Neural cell (in vitro differentiated cells): Measurements from ENCODE around the gene CTCF. TPM values are rescaled to one million over a fixed set of nuclear protein-coding genes. Genes with fewer than 3 reads are reported as not detected.
"Not testable (repeated sequence)": the region's sequence is repeated elsewhere in the genome, so short reads cannot be mapped to it uniquely, and the experiment has no call there.

Experiments used
- H2AFZ ChIP-seq: fragments of 200-600, 300-800 bp; sonication (generic), shearing (Covaris generic); 2 replicates; pipeline ENCODE4 v1.6.0; 2014; ENCODE audit warnings: low read depth, mild to moderate bottlenecking, antibody characterized with exemption, low read length, moderate library complexity
- H3F3A ChIP-seq: fragments of 200-600 bp; shearing (Covaris generic); 2 replicates; pipeline ENCODE4 v1.6.1; 2016; ENCODE audit warnings: mild to moderate bottlenecking, moderate library complexity, mixed read lengths, antibody characterized with exemption, low read length; ENCODE audit not compliant: insufficient read depth, poor library complexity, severe bottlenecking
- H3K27ac ChIP-seq: fragments of 200-600, 300-800 bp; sonication (generic), shearing (Covaris generic); 2 replicates; pipeline ENCODE4 v1.5.1; 2014; ENCODE audit warnings: mild to moderate bottlenecking, low read length, moderate library complexity
- H3K27me3 ChIP-seq: fragments of 300-800, 200-600 bp; sonication (generic), shearing (Covaris generic); 2 replicates; pipeline ENCODE4 v1.6.0; 2014; ENCODE audit warnings: mild to moderate bottlenecking, low read depth, low read length, moderate library complexity; ENCODE audit not compliant: insufficient read depth
- H3K36me3 ChIP-seq: fragments of 300-800, 200-600 bp; sonication (generic), shearing (Covaris generic); 2 replicates; pipeline ENCODE4 v1.5.1; 2014; ENCODE audit warnings: mild to moderate bottlenecking, antibody characterized with exemption, low read length, moderate library complexity; ENCODE audit not compliant: insufficient read depth
- H3K4me2 ChIP-seq: fragments of 300-800, 200-600 bp; sonication (generic), shearing (Covaris generic); 2 replicates; pipeline ENCODE4 v1.6.0; 2014; ENCODE audit warnings: mild to moderate bottlenecking, low read length
- H3K4me3 ChIP-seq: fragments of 300-800, 200-600 bp; sonication (generic), shearing (Covaris generic); 2 replicates; pipeline ENCODE4 v1.5.1; 2014; ENCODE audit warnings: mild to moderate bottlenecking, low read length, moderate library complexity
- H3K79me2 ChIP-seq: fragments of 200-600 bp; shearing (Covaris generic); replicated peaks from 2 replicates; pipeline ENCODE4 v1.6.0; 2014; ENCODE audit warnings: mild to moderate bottlenecking, low read length, moderate library complexity; ENCODE audit not compliant: insufficient read depth
- H3K9ac ChIP-seq: fragments of 300-800, 200-600 bp; sonication (generic), shearing (Covaris generic); 2 replicates; pipeline ENCODE4 v1.6.1; 2016; ENCODE audit warnings: mild to moderate bottlenecking, low read length, mixed read lengths
- H3K9me2 ChIP-seq: fragments of 200-600 bp; shearing (Covaris generic); 2 replicates; pipeline ENCODE4 v1.6.1; 2016; ENCODE audit warnings: mild to moderate bottlenecking, low read length, mixed read lengths; ENCODE audit not compliant: insufficient read depth
- H3K9me3 ChIP-seq: fragments of 200-600, 300-800 bp; sonication (generic), shearing (Covaris generic); 2 replicates; pipeline ENCODE4 v1.6.1; 2016; ENCODE audit warnings: mild to moderate bottlenecking, mixed run types, low read length, moderate library complexity, mixed read lengths
- H4K20me1 ChIP-seq: fragments of 200-600 bp; shearing (Covaris generic); 2 replicates; pipeline ENCODE4 v1.6.1; 2016; ENCODE audit warnings: mild to moderate bottlenecking, mixed run types; ENCODE audit not compliant: insufficient read depth
- CTCF ChIP-seq: fragments of 450-650 bp; IDR thresholded peaks from 2 replicates; pipeline ENCODE4 v1.5.1; 2014; ENCODE audit warnings: antibody characterized with exemption, mild to moderate bottlenecking, moderate library complexity; ENCODE audit not compliant: poor library complexity, severe bottlenecking
- EP300 ChIP-seq: fragments of 450-650 bp; conservative IDR thresholded peaks from 2 replicates; pipeline ENCODE4 v1.6.1; 2014; ENCODE audit warnings: antibody characterized with exemption, mild to moderate bottlenecking, moderate library complexity; ENCODE audit not compliant: poor library complexity, severe bottlenecking
- EZH2 ChIP-seq: fragments of 200-600, 300-800 bp; shearing (Covaris generic), sonication (generic); IDR thresholded peaks from 2 replicates; pipeline ENCODE4 v1.6.1; 2014; ENCODE audit warnings: antibody characterized with exemption, low read length, borderline replicate concordance, mild to moderate bottlenecking; ENCODE audit not compliant: insufficient read depth, poor library complexity, severe bottlenecking
- MXI1 ChIP-seq: fragments of 450-650 bp; conservative IDR thresholded peaks from 2 replicates; pipeline ENCODE4 v1.6.1; 2014; ENCODE audit warnings: antibody characterized with exemption, mild to moderate bottlenecking; ENCODE audit not compliant: poor library complexity, severe bottlenecking
- POLR2AphosphoS5 ChIP-seq: IDR thresholded peaks from 2 replicates; pipeline ENCODE4 v1.6.1; 2012
- RAD21 ChIP-seq: fragments of 450-650 bp; conservative IDR thresholded peaks from 2 replicates; pipeline ENCODE4 v1.6.1; 2014; ENCODE audit warnings: antibody characterized with exemption, mild to moderate bottlenecking, moderate library complexity
- REST ChIP-seq: IDR thresholded peaks from 2 replicates; pipeline ENCODE4 v1.6.1; 2012; ENCODE audit warnings: borderline replicate concordance
- SMC3 ChIP-seq: fragments of 450-650 bp; conservative IDR thresholded peaks from 2 replicates; pipeline ENCODE4 v1.6.1; 2014; ENCODE audit warnings: antibody characterized with exemption, mild to moderate bottlenecking, moderate library complexity; ENCODE audit not compliant: poor library complexity
- TAF1 ChIP-seq: IDR thresholded peaks from 2 replicates; pipeline ENCODE4 v1.6.1; 2012; ENCODE audit warnings: low read depth
- polyA minus RNA-seq: library from RNA; depleted of rRNA, polyadenylated mRNA; stranded (reverse); fragments of >200 nt; gene quantifications from 2 replicates; pipeline ENCODE4 v1.2.3, GENCODE V29; 2014
- polyA plus RNA-seq: library from polyadenylated mRNA; depleted of rRNA; stranded (reverse); fragments of >200 nt; gene quantifications from 2 replicates; pipeline ENCODE4 v1.2.3, GENCODE V29; 2014

The CTCF gene
- polyA plus RNA-seq: 40.4 and 42.8 TPM in 2 replicates
- 66.6 and 67.0 TPM in 2 replicates for polyA minus RNA-seq

- Histone ChIP-seq H3K36me3 (no peaks in the 10 kb centered on the region), H3K9me2 (no peaks in the 10 kb centered on the region), H3K4me3 (peak within 1 kb of the TSS; percentile 99), H3K27ac (peak within 1 kb of the TSS; percentile 98), H3K4me2 (peak within 1 kb of the TSS; percentile 90), H3F3A (no peaks in the 10 kb centered on the region), H2AFZ (peak within 1 kb of the TSS; percentile 76), H3K9me3 (no peaks in the 10 kb centered on the region), H4K20me1 (peaks cover 4% of the 10 kb centered on the region), H3K27me3 (no peaks in the 10 kb centered on the region), H3K9ac (peak within 1 kb of the TSS; percentile 100), H3K79me2 (peaks cover 64% of the 10 kb centered on the region)
- TF ChIP-seq REST (no peak), EZH2 (no peak), MXI1 (no peak), RAD21 (peak; percentile 69), TAF1 (no peak), POLR2AphosphoS5 (peak; percentile 73), EP300 (peak; percentile 49), CTCF (peak; percentile 91), SMC3 (peak; percentile 61)
Measured at GRCh38 chr16:67562526-67562917, at the start of gene CTCF. CTCF (plus strand) TSS chr16:67562526; CDS start chr16:67610833, 48,307 bp downstream.

- H3K9me2 ChIP-seq, H3K9me3 ChIP-seq, H3K4me2 ChIP-seq, H4K20me1 ChIP-seq, H3F3A ChIP-seq, H3K27me3 ChIP-seq, H3K36me3 ChIP-seq, H3K4me3 ChIP-seq, H3K27ac ChIP-seq, H3K9ac ChIP-seq, H2AFZ ChIP-seq, H3K79me2 ChIP-seq: not testable (repeated sequence)
Measured at GRCh38 chr16:67513892-67514291, 48.4 kb upstream of the CTCF start.

- Histone ChIP-seq H3K4me3 (no peak overlapping the region), H3K9me3 (no peaks in the 10 kb centered on the region), H2AFZ (no peak overlapping the region), H3K4me2 (no peak overlapping the region), H3K36me3 (no peaks in the 10 kb centered on the region), H3K9ac (no peak overlapping the region), H4K20me1 (no peaks in the 10 kb centered on the region), H3K27me3 (no peaks in the 10 kb centered on the region), H3F3A (no peaks in the 10 kb centered on the region), H3K79me2 (no peaks in the 10 kb centered on the region), H3K27ac (no peak overlapping the region), H3K9me2 (no peaks in the 10 kb centered on the region)
- TF ChIP-seq RAD21 (peak; percentile 50), TAF1 (no peak), POLR2AphosphoS5 (no peak), MXI1 (no peak), REST (no peak), CTCF (peak; percentile 59), EP300 (no peak), EZH2 (no peak), SMC3 (peak; percentile 65)
Measured at GRCh38 chr16:67514382-67514828, 47.9 kb upstream of the CTCF start.
